Activated naive CD4-positive, alpha-beta T cell treated with anti-CD3 and anti-CD28 coated beads, Interleukin-2, amount 50 U/mL, for 72 hours (primary cell): Measurements from ENCODE around the gene B4GALT7. TPM values are rescaled to one million over a fixed set of nuclear protein-coding genes. Genes with fewer than 3 reads are reported as not detected.
A peak's percentile ranks its signal among the peaks of the same experiment; 100 is the strongest.

Source experiments
- ATAC-seq, 2 donors: fragments of 150-1000 bp; cut with Tn5 transposase; 2 replicates each; pipeline ENCODE4 v1.10.0; 2021; ENCODE audit warnings: mild to moderate bottlenecking in 2 of 2, moderate library complexity in 2 of 2
- DNase-seq, 2 donors: peaks; one replicate each; pipeline ENCODE4 v3.0.0; 2021 to 2022; ENCODE audit warnings: low spot score in 2 of 2
- H3K27ac Mint-ChIP-seq, 2 donors: one replicate each; pipeline ENCODE4 v1.8.0; 2022; ENCODE audit warnings: mild to moderate bottlenecking in 2 of 2, mixed read lengths in 2 of 2
- H3K36me3 Mint-ChIP-seq, 2 donors: one replicate each; pipeline ENCODE4 v1.8.0; 2022; ENCODE audit warnings: mixed read lengths in 2 of 2
- H3K9me3 Mint-ChIP-seq, 2 donors: one replicate each; pipeline ENCODE4 v1.8.0; 2022; ENCODE audit warnings: mixed read lengths in 2 of 2
- total RNA-seq, 2 donors: library from RNA; stranded (reverse); gene quantifications; one replicate each; pipeline ENCODE4 v1.2.3, GENCODE V29; 2022

B4GALT7 gene
- total RNA-seq, 2 donors from 2014 or later = 3.8 to 19.8 TPM

GRCh38 chr5:177604116-177604521, 4.2 kb downstream of the B4GALT7 start:
- Mint-ChIP-seq H3K36me3 (peaks cover 5 to 8% of the 10 kb centered on the region in 2 donors), H3K27ac (peak overlapping the region in 1 of 2 donors; percentile 50)
- DNase-seq = no peak

GRCh38 chr5:177604656-177605055, 4.7 kb downstream of the B4GALT7 start:
- H3K36me3 Mint-ChIP-seq = peaks cover 5 to 8% of the 10 kb centered on the region in 2 donors
- peak overlapping the region; percentile 12 to 33 for H3K27ac Mint-ChIP-seq
- H3K9me3 Mint-ChIP-seq = no peaks in the 10 kb centered on the region
- ATAC-seq (no peak), DNase-seq (no peak)

More at GRCh38 chr5:177604116-177604521, 4.2 kb downstream of the B4GALT7 start:
- no peak for ATAC-seq
- H3K9me3 Mint-ChIP-seq = no peaks in the 10 kb centered on the region

- DNase-seq (no peak), ATAC-seq (no peak)
- Mint-ChIP-seq H3K9me3 (no peaks in the 10 kb centered on the region), H3K36me3 (peaks cover 5 to 8% of the 10 kb centered on the region in 2 donors), H3K27ac (peak overlapping the region; percentile 12 to 33)
These were observed 5.1 kb downstream of the B4GALT7 start for GRCh38 chr5:177605078-177605477.

- no peaks in the 10 kb centered on the region for H3K9me3 Mint-ChIP-seq
- H3K36me3 Mint-ChIP-seq = peaks cover 2% of the 10 kb centered on the region in 2 donors
- H3K27ac Mint-ChIP-seq = peak overlapping the region in 1 of 2 donors; percentile 12
- DNase-seq (no peak), ATAC-seq (no peak)
These were observed 5.7 kb downstream of the B4GALT7 start for GRCh38 chr5:177605667-177606066.

- Mint-ChIP-seq H3K36me3 (no peaks in the 10 kb centered on the region), H3K9me3 (no peaks in the 10 kb centered on the region), H3K27ac (peak overlapping the region; percentile 12 to 72)
- ATAC-seq (no peak), DNase-seq (no peak)
These were observed 6.4 kb downstream of the B4GALT7 start for GRCh38 chr5:177606071-177607051.

GRCh38 chr5:177607115-177607451, 7.2 kb downstream of the B4GALT7 start:
- no peaks in the 10 kb centered on the region for H3K9me3 Mint-ChIP-seq
- H3K27ac Mint-ChIP-seq = peak overlapping the region in 1 of 2 donors; percentile 72
- peak in 1 of 2 donors; percentile 2 for ATAC-seq
- no peaks in the 10 kb centered on the region for H3K36me3 Mint-ChIP-seq
- no peak for DNase-seq

- ATAC-seq = peak; percentile 82 to 88
- no peaks in the 10 kb centered on the region for H3K36me3 Mint-ChIP-seq
- peak overlapping the region in 1 of 2 donors; percentile 50 for H3K27ac Mint-ChIP-seq
These were observed 7.7 kb downstream of the B4GALT7 start for GRCh38 chr5:177607452-177608192.

GRCh38 chr5:177608243-177609075, 8.5 kb downstream of the B4GALT7 start:
- ATAC-seq = no peak
- H3K27ac Mint-ChIP-seq = peak overlapping the region in 1 of 2 donors; percentile 50
- no peak for DNase-seq
- no peaks in the 10 kb centered on the region for H3K36me3 Mint-ChIP-seq
- no peaks in the 10 kb centered on the region for H3K9me3 Mint-ChIP-seq

More at GRCh38 chr5:177607452-177608192, 7.7 kb downstream of the B4GALT7 start:
- no peaks in the 10 kb centered on the region for H3K9me3 Mint-ChIP-seq
- DNase-seq = peak in 1 of 2 donors; percentile 73

- Mint-ChIP-seq H3K36me3 (no peaks in the 10 kb centered on the region), H3K9me3 (no peaks in the 10 kb centered on the region), H3K27ac (no peak overlapping the region)
- ATAC-seq = no peak
- no peak for DNase-seq
These were observed 9.4 kb downstream of the B4GALT7 start for GRCh38 chr5:177609076-177610059.

- H3K27ac Mint-ChIP-seq = peak overlapping the region in 1 of 2 donors; percentile 81
- no peak for ATAC-seq
- no peak for DNase-seq
- H3K9me3 Mint-ChIP-seq = no peaks in the 10 kb centered on the region
- no peaks in the 10 kb centered on the region for H3K36me3 Mint-ChIP-seq
These were observed 10.3 kb downstream of the B4GALT7 start for GRCh38 chr5:177610131-177610769.

- H3K27ac Mint-ChIP-seq = peak overlapping the region in 1 of 2 donors; percentile 81
- H3K9me3 Mint-ChIP-seq = no peaks in the 10 kb centered on the region
- H3K36me3 Mint-ChIP-seq = no peaks in the 10 kb centered on the region
- no peak for ATAC-seq
- DNase-seq = no peak
These were observed 11.0 kb downstream of the B4GALT7 start for GRCh38 chr5:177610770-177611445.

GRCh38 chr5:177611446-177612214, 11.7 kb downstream of the B4GALT7 start:
- Mint-ChIP-seq H3K27ac (peak overlapping the region; percentile 1 to 39), H3K36me3 (no peaks in the 10 kb centered on the region), H3K9me3 (no peaks in the 10 kb centered on the region)
- DNase-seq (no peak), ATAC-seq (no peak)

- ATAC-seq (no peak), DNase-seq (no peak)
- Mint-ChIP-seq H3K27ac (peak overlapping the region; percentile 1 to 39), H3K36me3 (no peaks in the 10 kb centered on the region), H3K9me3 (no peaks in the 10 kb centered on the region)
These were observed 12.3 kb downstream of the B4GALT7 start for GRCh38 chr5:177612215-177612673.

- no peaks in the 10 kb centered on the region for H3K9me3 Mint-ChIP-seq
- no peak overlapping the region for H3K27ac Mint-ChIP-seq
- ATAC-seq (no peak), DNase-seq (no peak)
- peaks cover 20 to 34% of the 10 kb centered on the region in 2 donors for H3K36me3 Mint-ChIP-seq
These were observed 20.6 kb downstream of the B4GALT7 start for GRCh38 chr5:177620560-177620959.
